Endothelial cell of umbilical vein (primary cell): ENCODE results near the gene CPNE8. TPM values are rescaled to one million over a fixed set of nuclear protein-coding genes. Genes with fewer than 3 reads are reported as not detected.

Experiments used
- BruUV-seq: library from RNA; stranded (reverse); fragments of 400-500 nt; replicated peaks from 2 replicates; lab custom pipeline; 2021; lab: Mats Ljungman, UMichigan
- CTCF ChIA-PET: fragments of 300-600, 350-600 bp; sonication (Branson Sonifier 250); formaldehyde crosslinking; loops from one replicate; lab custom pipeline; 2021; ENCODE audit warnings: antibody characterized with exemption, inconsistent platforms; lab: Charles Lee
- POLR2A ChIA-PET: fragments of 300-600, 350-600 bp; sonication (Branson Sonifier 250); formaldehyde crosslinking; loops from one replicate; lab custom pipeline; 2021; ENCODE audit warnings: antibody characterized with exemption, inconsistent platforms; lab: Charles Lee
- DNase-seq: peaks from one replicate; pipeline ENCODE4 v3.0.0-alpha.2; 2011; ENCODE audit warnings: low read depth, low spot score
- FAIRE-seq: peaks from 2 replicates; lab custom pipeline; 2011; peaks lifted over from hg19 to GRCh38; lab: Jason Lieb, UNC
- H2AFZ ChIP-seq: 2 replicates; pipeline ENCODE4 v1.6.0; 2012; ENCODE audit warnings: low read depth, low read length, control low read depth, inconsistent platforms
- H3K27ac ChIP-seq: 2 replicates; pipeline ENCODE4 v1.5.1; 2011; ENCODE audit warnings: low read depth, mild to moderate bottlenecking, control low read depth, low read length, moderate library complexity; ENCODE audit not compliant: insufficient read depth
- H3K27me3 ChIP-seq, 2 experiments: 2 replicates each; pipeline versions ENCODE4 v1.6.0 to v1.6.1; 2011; ENCODE audit warnings: low read length in 2 of 2, mixed read lengths in 1 of 2; ENCODE audit not compliant: control insufficient read depth in 2 of 2, insufficient read depth in 2 of 2
- H3K36me3 ChIP-seq, 2 experiments: 2 replicates in 1 of 2; 3 replicates in 1 of 2; pipeline ENCODE4 v1.5.1; 2011; ENCODE audit warnings: low read length in 2 of 2, mild to moderate bottlenecking in 1 of 2, moderate library complexity in 1 of 2; ENCODE audit not compliant: control insufficient read depth in 2 of 2, insufficient read depth in 2 of 2; ENCODE audit errors: extremely low read depth in 1 of 2
- H3K4me1 ChIP-seq: 3 replicates; pipeline ENCODE4 v1.5.1; 2011; ENCODE audit warnings: mild to moderate bottlenecking, low read length; ENCODE audit not compliant: control insufficient read depth, insufficient read depth; ENCODE audit errors: extremely low read depth
- H3K4me2 ChIP-seq: 2 replicates; pipeline ENCODE4 v1.6.1; 2011; ENCODE audit warnings: low read length, control low read depth, mixed read lengths; ENCODE audit not compliant: insufficient read depth
- H3K4me3 ChIP-seq, 3 experiments: fragments of 200-600 bp in 1 of 3; sonication (generic), shearing (Covaris generic) in 1 of 3; replicated peaks in 1 of 3; 2 replicates each; pipeline ENCODE4 v1.5.1; 2011 to 2016; ENCODE audit warnings: control low read depth in 3 of 3, low read length in 3 of 3, mild to moderate bottlenecking in 2 of 3, inconsistent platforms in 1 of 3, low read depth in 1 of 3, moderate library complexity in 1 of 3; ENCODE audit not compliant: insufficient read depth in 1 of 3
- H3K79me2 ChIP-seq: 2 replicates; pipeline ENCODE4 v1.6.0; 2012; ENCODE audit warnings: low read length, inconsistent platforms; ENCODE audit not compliant: control insufficient read depth, insufficient read depth
- H3K9ac ChIP-seq: replicated peaks from 2 replicates; pipeline ENCODE3; 2011; ENCODE audit warnings: low read length, control low read depth; ENCODE audit not compliant: insufficient read depth; ENCODE audit errors: extremely low read depth
- H3K9me1 ChIP-seq: replicated peaks from 3 replicates; pipeline ENCODE4 v1.6.0; 2011; ENCODE audit warnings: mild to moderate bottlenecking, low read length; ENCODE audit not compliant: control insufficient read depth, insufficient read depth; ENCODE audit errors: extremely low read depth
- H3K9me3 ChIP-seq: replicated peaks from 2 replicates; pipeline ENCODE4 v1.5.1; 2012; ENCODE audit warnings: low read length, inconsistent platforms; ENCODE audit not compliant: control insufficient read depth, insufficient read depth
- H4K20me1 ChIP-seq: replicated peaks from 2 replicates; pipeline ENCODE3; 2011; ENCODE audit warnings: mild to moderate bottlenecking, low read length; ENCODE audit not compliant: control insufficient read depth, insufficient read depth; ENCODE audit errors: extremely low read depth
- EZH2 ChIP-seq: IDR thresholded peaks from 2 replicates; pipeline ENCODE4 v1.6.1; 2012; ENCODE audit warnings: borderline replicate concordance, low read depth, mild to moderate bottlenecking, moderate library complexity, low read length, inconsistent platforms; ENCODE audit not compliant: severe bottlenecking
- JUN ChIP-seq: IDR thresholded peaks from 2 replicates; pipeline ENCODE4 v1.6.1; 2011; ENCODE audit warnings: borderline replicate concordance, low read depth; ENCODE audit not compliant: insufficient read length, insufficient read depth
- POLR2AphosphoS5 ChIP-seq: IDR thresholded peaks from 2 replicates; pipeline ENCODE4 v1.6.1; 2012; ENCODE audit warnings: low read depth, mild to moderate bottlenecking, control low read depth, low read length, moderate library complexity; ENCODE audit not compliant: insufficient read depth
- dilution Hi-C: fragments of 300-500 bp; cut with MboI; formaldehyde crosslinking; loops from one replicate; pipeline ENCODE4 v1.15.0; 2019; ENCODE audit warnings: low sequenced_read_pairs; ENCODE audit not compliant: extremely low pct_ligation_motif_present
- intact Hi-C: fragments of 100-400 bp; cut with micrococcal nuclease; formaldehyde crosslinking; loops from one replicate; pipeline ENCODE4 v1.10.0; 2022
- polyA plus RNA-seq, 4 experiments: library from polyadenylated mRNA; depleted of rRNA in 3 of 4; stranded (reverse) in 3 of 4; unstranded in 1 of 4; fragments of >200 nt; gene quantifications; 2 replicates each; pipeline versions ENCODE4 v1.2.1 to v1.2.3, GENCODE V29; 2011 to 2012; ENCODE audit warnings: missing spikeins in 1 of 4
- total RNA-seq: library from RNA; stranded (reverse); gene quantifications from 2 replicates; pipeline ENCODE4 v1.2.3, GENCODE V29; 2021
- TF ChIP-seq, protein P1 (sequence below), 2 donors: IDR thresholded peaks; 1 replicate in 1 of 2; 2 replicates in 1 of 2; pipeline ENCODE4 v1.5.1; 2011; ENCODE audit warnings: low read length in 2 of 2, mild to moderate bottlenecking in 2 of 2, moderate library complexity in 2 of 2, control low read depth in 1 of 2, inconsistent platforms in 1 of 2, low read depth in 1 of 2; ENCODE audit not compliant: insufficient read depth in 1 of 2; ENCODE audit errors: extremely low read depth in 1 of 2

The CPNE8 gene
- total and polyA plus RNA-seq, 2 donors (not counting 3 experiments of a cell fraction or from before 2014, with no cell fraction given): 4.4 to 13.7 TPM

DNA sequence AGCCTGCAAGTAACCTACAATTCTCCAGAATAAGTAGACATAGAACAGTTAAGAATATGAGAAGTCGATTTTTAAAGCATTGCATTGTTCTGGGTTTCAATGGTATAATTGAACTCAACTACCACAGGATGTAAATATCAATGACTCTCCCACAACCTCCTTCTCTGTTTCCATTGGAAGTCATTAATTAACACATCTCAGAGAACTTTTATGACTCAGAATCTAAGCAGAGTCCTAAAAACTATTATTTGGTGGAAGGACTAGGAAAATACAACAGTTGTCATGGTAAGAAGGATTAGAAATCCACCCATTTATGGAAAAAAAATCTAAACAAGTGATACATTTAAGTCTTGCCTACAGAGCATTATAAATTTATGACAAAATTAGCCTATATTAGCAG lies 21.1 kb upstream of the CPNE8 start:
- Histone ChIP-seq H3K4me1 (no peaks in the 10 kb centered on the region), H3K9me3 (no peaks in the 10 kb centered on the region), H3K4me2 (no peak overlapping the region), H3K27ac (no peak overlapping the region), H3K27me3 (no peaks in the 10 kb centered on the region), H3K4me3 (no peak overlapping the region), H3K79me2 (no peaks in the 10 kb centered on the region), H3K36me3 (no peaks in the 10 kb centered on the region), H2AFZ (no peak overlapping the region), H4K20me1 (no peaks in the 10 kb centered on the region), H3K9me1 (no peaks in the 10 kb centered on the region), H3K9ac (no peak overlapping the region)
- POLR2A ChIA-PET: no interaction called here
- intact Hi-C loops (no loop called here), dilution Hi-C loops (no loop called here)
- TF ChIP-seq POLR2AphosphoS5: no peak
- TF ChIP-seq JUN: no peak
- no peak for TF ChIP-seq EZH2
- TF ChIP-seq, protein P1, sequence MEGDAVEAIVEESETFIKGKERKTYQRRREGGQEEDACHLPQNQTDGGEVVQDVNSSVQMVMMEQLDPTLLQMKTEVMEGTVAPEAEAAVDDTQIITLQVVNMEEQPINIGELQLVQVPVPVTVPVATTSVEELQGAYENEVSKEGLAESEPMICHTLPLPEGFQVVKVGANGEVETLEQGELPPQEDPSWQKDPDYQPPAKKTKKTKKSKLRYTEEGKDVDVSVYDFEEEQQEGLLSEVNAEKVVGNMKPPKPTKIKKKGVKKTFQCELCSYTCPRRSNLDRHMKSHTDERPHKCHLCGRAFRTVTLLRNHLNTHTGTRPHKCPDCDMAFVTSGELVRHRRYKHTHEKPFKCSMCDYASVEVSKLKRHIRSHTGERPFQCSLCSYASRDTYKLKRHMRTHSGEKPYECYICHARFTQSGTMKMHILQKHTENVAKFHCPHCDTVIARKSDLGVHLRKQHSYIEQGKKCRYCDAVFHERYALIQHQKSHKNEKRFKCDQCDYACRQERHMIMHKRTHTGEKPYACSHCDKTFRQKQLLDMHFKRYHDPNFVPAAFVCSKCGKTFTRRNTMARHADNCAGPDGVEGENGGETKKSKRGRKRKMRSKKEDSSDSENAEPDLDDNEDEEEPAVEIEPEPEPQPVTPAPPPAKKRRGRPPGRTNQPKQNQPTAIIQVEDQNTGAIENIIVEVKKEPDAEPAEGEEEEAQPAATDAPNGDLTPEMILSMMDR (IDR thresholded peaks at IDR 0.05; ENCODE audit: extremely low read depth in 1 of 2, insufficient read depth in 1 of 2, low read depth in 1 of 2, low read length in 2 of 2): no peak
- no TSS peak for BruUV-seq
- no peak for DNase-seq
- CTCF ChIA-PET: interaction anchor here (1.1 kb wide), 1 partner anchor 8 kb away, joined by 3 read pairs; no protein-coding TSS in a partner anchor
- no peak for FAIRE-seq

- ChIA-PET CTCF (interaction anchor here (0.5 to 4.7 kb wide), 43 partner anchors 10 to 605 kb away, joined by 3 to 302 read pairs (median 4); partner anchors contain the start of genes ALG10B and CPNE8), POLR2A (no interaction called here)
- no peaks in the 10 kb centered on the region for H3K9me1 ChIP-seq
- H4K20me1 ChIP-seq: no peaks in the 10 kb centered on the region
- BruUV-seq: no TSS peak
- H3K9me3 ChIP-seq: no peaks in the 10 kb centered on the region
- no peak overlapping the region for H3K9ac ChIP-seq
- no peak overlapping the region for H3K27ac ChIP-seq
- no peaks in the 10 kb centered on the region for H3K27me3 ChIP-seq
- peak; percentile 68 for DNase-seq
- H3K4me3 ChIP-seq: no peak overlapping the region
- H3K4me2 ChIP-seq: no peak overlapping the region
- dilution Hi-C loops: no loop called here
- H3K4me1 ChIP-seq: no peaks in the 10 kb centered on the region
- intact Hi-C loops: loop anchor here (1.0 kb wide), 2 partner anchors 182 to 352 kb away; no protein-coding TSS in a partner anchor
- TF ChIP-seq, protein P1 (IDR thresholded peaks at IDR 0.05; ENCODE audit: extremely low read depth in 1 of 2, insufficient read depth in 1 of 2, low read depth in 1 of 2, low read length in 2 of 2): peak; percentile 48 to 58
- TF ChIP-seq JUN: no peak
- no peaks in the 10 kb centered on the region for H3K79me2 ChIP-seq
- H2AFZ ChIP-seq: no peak overlapping the region
- no peaks in the 10 kb centered on the region for H3K36me3 ChIP-seq
- peak; percentile 80 for FAIRE-seq
These were observed 15.8 kb upstream of the CPNE8 start for GRCh38 chr12:38921025-38921677.
